GM23338 (cell line): Measurements from ENCODE around the gene RFK. TPM values are rescaled to one million over a fixed set of nuclear protein-coding genes. Genes with fewer than 3 reads are reported as not detected.

ENCODE experiments used
- ATAC-seq: fragments of 200-7000 bp; cut with Tn5 transposase; 3 replicates; pipeline ENCODE4 v1.9.1; 2020
- DNase-seq: peaks from one replicate; pipeline ENCODE4 v3.0.0-alpha.2; 2015; ENCODE audit warnings: low spot score
- H2AFZ ChIP-seq: fragments of 200-600 bp; sonication (generic); 2 replicates; pipeline ENCODE4 v1.8.0; 2016; ENCODE audit warnings: antibody characterized with exemption, mild to moderate bottlenecking, moderate library complexity
- H3F3A ChIP-seq: fragments of 200-600 bp; sonication (generic); replicated peaks from 2 replicates; pipeline ENCODE4 v1.8.0; 2017; ENCODE audit warnings: antibody characterized with exemption, mixed run types, low read depth
- H3K27ac ChIP-seq: fragments of 200-600 bp; sonication (generic); 2 replicates; pipeline ENCODE4 v1.6.1; 2016; ENCODE audit warnings: low read depth
- H3K27me3 ChIP-seq: fragments of 200-600 bp; sonication (generic); 2 replicates; pipeline ENCODE4 v1.8.0; 2016; ENCODE audit warnings: mild to moderate bottlenecking, mixed run types, moderate library complexity; ENCODE audit not compliant: insufficient read depth
- H3K36me3 ChIP-seq: fragments of 200-600 bp; sonication (generic); 2 replicates; pipeline ENCODE4 v1.8.0; 2016; ENCODE audit warnings: mild to moderate bottlenecking; ENCODE audit not compliant: insufficient read depth
- H3K4me1 ChIP-seq: fragments of 200-600 bp; sonication (generic); 2 replicates; pipeline ENCODE4 v1.8.0; 2016; ENCODE audit warnings: mild to moderate bottlenecking, moderate library complexity; ENCODE audit not compliant: insufficient read depth
- H3K4me2 ChIP-seq: fragments of 200-600 bp; sonication (generic); 2 replicates; pipeline ENCODE4 v1.7.1; 2017; ENCODE audit warnings: mixed run types
- H3K4me3 ChIP-seq: fragments of 200-600 bp; sonication (generic); 2 replicates; pipeline ENCODE4 v1.6.1; 2016; ENCODE audit warnings: mixed run types
- H3K79me2 ChIP-seq: fragments of 200-600 bp; sonication (generic); replicated peaks from 2 replicates; pipeline ENCODE4 v1.8.0; 2017; ENCODE audit warnings: mild to moderate bottlenecking; ENCODE audit not compliant: insufficient read depth
- H3K9me2 ChIP-seq: fragments of 200-600 bp; sonication (generic); 2 replicates; pipeline ENCODE4 v1.8.0; 2017; ENCODE audit not compliant: insufficient read depth
- H4K20me1 ChIP-seq: fragments of 200-600 bp; sonication (generic); replicated peaks from 2 replicates; pipeline ENCODE4 v1.8.0; 2017; ENCODE audit warnings: mild to moderate bottlenecking; ENCODE audit not compliant: insufficient read depth
- H3K27ac Mint-ChIP-seq: 2 replicates; pipeline ENCODE4 v1.8.0; 2020; ENCODE audit warnings: inconsistent platforms, mild to moderate bottlenecking, moderate library complexity, mixed read lengths
- H3K27me3 Mint-ChIP-seq: 3 replicates; pipeline ENCODE4 v1.8.0; 2022; ENCODE audit warnings: low read depth, mild to moderate bottlenecking, moderate library complexity, mixed read lengths, inconsistent platforms; ENCODE audit not compliant: insufficient read depth, poor library complexity
- H3K36me3 Mint-ChIP-seq: 3 replicates; pipeline ENCODE4 v1.8.0; 2021; ENCODE audit warnings: low read depth, mild to moderate bottlenecking, inconsistent platforms, moderate library complexity, mixed read lengths
- H3K4me1 Mint-ChIP-seq: 3 replicates; pipeline ENCODE4 v1.8.0; 2020; ENCODE audit warnings: mild to moderate bottlenecking, inconsistent platforms, mixed read lengths
- H3K4me3 Mint-ChIP-seq: 3 replicates; pipeline ENCODE4 v1.8.0; 2021; ENCODE audit warnings: moderate library complexity, mild to moderate bottlenecking, inconsistent platforms, mixed read lengths
- H3K9me3 Mint-ChIP-seq: 3 replicates; pipeline ENCODE4 v1.8.0; 2020; ENCODE audit warnings: moderate library complexity, mild to moderate bottlenecking, inconsistent platforms, mixed read lengths
- ETS1 ChIP-seq: IDR thresholded peaks from 2 replicates; pipeline ENCODE4 v1.6.1; 2016; ENCODE audit warnings: antibody characterized with exemption
- EZH2 ChIP-seq: fragments of 200-600 bp; sonication (generic); IDR thresholded peaks from one replicate; pipeline ENCODE4 v1.8.0; 2017; ENCODE audit warnings: antibody characterized with exemption, mild to moderate bottlenecking, low read depth; ENCODE audit not compliant: unreplicated experiment
- NANOG ChIP-seq: IDR thresholded peaks from 2 replicates; pipeline ENCODE4 v1.6.1; 2016; ENCODE audit warnings: antibody characterized with exemption, borderline replicate concordance
- POLR2AphosphoS5 ChIP-seq: IDR thresholded peaks from 2 replicates; pipeline ENCODE4 v1.6.1; 2016; ENCODE audit warnings: antibody characterized with exemption, low read depth
- STAT1 ChIP-seq: IDR thresholded peaks from one replicate; pipeline ENCODE4 v1.6.1; 2016; ENCODE audit warnings: antibody characterized with exemption; ENCODE audit not compliant: unreplicated experiment
- ZNF114 ChIP-seq: fragments of 250-450 bp; sonication (Bioruptor Pico); IDR thresholded peaks from 2 replicates; pipeline ENCODE4 v1.5.0; 2020; ENCODE audit warnings: mild to moderate bottlenecking, moderate library complexity
- polyA plus RNA-seq: library from polyadenylated mRNA; unstranded; fragments of >200 nt; fragmentation: Nextera tagmentation; extraction: Ambion mirVana; gene quantifications from 2 replicates; pipeline ENCODE4 v1.2.1, GENCODE V29; 2016
- total RNA-seq: library from RNA; depleted of rRNA; stranded (reverse); fragments of >200 nt; shearing (Covaris generic); gene quantifications from 2 replicates; pipeline ENCODE4 v1.2.3, GENCODE V29; 2014
- TF ChIP-seq, protein P1 (sequence below): fragments of 250-450 bp; sonication (Bioruptor Pico); IDR thresholded peaks from 2 replicates; pipeline ENCODE4 v1.5.0; 2020; ENCODE audit warnings: mild to moderate bottlenecking, moderate library complexity
- TF ChIP-seq, protein P2 (sequence below), 2 experiments: fragments of 200-600 bp in 1 of 2; sonication (generic) in 1 of 2; conservative IDR thresholded peaks; 2 replicates each; pipeline versions ENCODE4 v1.5.1 to v1.6.1; 2016 to 2017; ENCODE audit warnings: antibody characterized with exemption in 2 of 2, low read depth in 2 of 2, mild to moderate bottlenecking in 2 of 2, moderate library complexity in 1 of 2

Gene RFK
- total and polyA plus RNA-seq, 2 experiments from 2014 or later, result 15.2 to 15.4 TPM

DNA sequence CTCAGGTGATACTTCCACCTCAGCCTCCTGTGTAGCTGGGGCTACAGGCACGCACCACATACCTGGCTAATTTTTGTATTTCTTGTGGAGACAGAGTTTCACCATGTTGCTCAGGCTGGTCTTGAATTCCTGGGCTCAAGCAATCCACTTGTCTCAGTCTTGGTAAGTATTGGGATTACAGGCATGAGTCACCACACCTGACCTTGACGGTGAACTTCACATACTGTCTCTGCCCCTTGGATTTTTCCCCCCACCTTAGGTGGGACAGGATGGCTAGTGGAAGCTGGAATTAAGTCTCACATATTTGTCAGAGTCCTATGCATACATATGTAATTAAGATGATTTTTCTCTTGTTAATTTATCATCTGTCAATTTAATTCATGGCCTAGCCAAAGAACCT, 20.9 kb upstream of the RFK start (continued):
- TF ChIP-seq, protein P1, sequence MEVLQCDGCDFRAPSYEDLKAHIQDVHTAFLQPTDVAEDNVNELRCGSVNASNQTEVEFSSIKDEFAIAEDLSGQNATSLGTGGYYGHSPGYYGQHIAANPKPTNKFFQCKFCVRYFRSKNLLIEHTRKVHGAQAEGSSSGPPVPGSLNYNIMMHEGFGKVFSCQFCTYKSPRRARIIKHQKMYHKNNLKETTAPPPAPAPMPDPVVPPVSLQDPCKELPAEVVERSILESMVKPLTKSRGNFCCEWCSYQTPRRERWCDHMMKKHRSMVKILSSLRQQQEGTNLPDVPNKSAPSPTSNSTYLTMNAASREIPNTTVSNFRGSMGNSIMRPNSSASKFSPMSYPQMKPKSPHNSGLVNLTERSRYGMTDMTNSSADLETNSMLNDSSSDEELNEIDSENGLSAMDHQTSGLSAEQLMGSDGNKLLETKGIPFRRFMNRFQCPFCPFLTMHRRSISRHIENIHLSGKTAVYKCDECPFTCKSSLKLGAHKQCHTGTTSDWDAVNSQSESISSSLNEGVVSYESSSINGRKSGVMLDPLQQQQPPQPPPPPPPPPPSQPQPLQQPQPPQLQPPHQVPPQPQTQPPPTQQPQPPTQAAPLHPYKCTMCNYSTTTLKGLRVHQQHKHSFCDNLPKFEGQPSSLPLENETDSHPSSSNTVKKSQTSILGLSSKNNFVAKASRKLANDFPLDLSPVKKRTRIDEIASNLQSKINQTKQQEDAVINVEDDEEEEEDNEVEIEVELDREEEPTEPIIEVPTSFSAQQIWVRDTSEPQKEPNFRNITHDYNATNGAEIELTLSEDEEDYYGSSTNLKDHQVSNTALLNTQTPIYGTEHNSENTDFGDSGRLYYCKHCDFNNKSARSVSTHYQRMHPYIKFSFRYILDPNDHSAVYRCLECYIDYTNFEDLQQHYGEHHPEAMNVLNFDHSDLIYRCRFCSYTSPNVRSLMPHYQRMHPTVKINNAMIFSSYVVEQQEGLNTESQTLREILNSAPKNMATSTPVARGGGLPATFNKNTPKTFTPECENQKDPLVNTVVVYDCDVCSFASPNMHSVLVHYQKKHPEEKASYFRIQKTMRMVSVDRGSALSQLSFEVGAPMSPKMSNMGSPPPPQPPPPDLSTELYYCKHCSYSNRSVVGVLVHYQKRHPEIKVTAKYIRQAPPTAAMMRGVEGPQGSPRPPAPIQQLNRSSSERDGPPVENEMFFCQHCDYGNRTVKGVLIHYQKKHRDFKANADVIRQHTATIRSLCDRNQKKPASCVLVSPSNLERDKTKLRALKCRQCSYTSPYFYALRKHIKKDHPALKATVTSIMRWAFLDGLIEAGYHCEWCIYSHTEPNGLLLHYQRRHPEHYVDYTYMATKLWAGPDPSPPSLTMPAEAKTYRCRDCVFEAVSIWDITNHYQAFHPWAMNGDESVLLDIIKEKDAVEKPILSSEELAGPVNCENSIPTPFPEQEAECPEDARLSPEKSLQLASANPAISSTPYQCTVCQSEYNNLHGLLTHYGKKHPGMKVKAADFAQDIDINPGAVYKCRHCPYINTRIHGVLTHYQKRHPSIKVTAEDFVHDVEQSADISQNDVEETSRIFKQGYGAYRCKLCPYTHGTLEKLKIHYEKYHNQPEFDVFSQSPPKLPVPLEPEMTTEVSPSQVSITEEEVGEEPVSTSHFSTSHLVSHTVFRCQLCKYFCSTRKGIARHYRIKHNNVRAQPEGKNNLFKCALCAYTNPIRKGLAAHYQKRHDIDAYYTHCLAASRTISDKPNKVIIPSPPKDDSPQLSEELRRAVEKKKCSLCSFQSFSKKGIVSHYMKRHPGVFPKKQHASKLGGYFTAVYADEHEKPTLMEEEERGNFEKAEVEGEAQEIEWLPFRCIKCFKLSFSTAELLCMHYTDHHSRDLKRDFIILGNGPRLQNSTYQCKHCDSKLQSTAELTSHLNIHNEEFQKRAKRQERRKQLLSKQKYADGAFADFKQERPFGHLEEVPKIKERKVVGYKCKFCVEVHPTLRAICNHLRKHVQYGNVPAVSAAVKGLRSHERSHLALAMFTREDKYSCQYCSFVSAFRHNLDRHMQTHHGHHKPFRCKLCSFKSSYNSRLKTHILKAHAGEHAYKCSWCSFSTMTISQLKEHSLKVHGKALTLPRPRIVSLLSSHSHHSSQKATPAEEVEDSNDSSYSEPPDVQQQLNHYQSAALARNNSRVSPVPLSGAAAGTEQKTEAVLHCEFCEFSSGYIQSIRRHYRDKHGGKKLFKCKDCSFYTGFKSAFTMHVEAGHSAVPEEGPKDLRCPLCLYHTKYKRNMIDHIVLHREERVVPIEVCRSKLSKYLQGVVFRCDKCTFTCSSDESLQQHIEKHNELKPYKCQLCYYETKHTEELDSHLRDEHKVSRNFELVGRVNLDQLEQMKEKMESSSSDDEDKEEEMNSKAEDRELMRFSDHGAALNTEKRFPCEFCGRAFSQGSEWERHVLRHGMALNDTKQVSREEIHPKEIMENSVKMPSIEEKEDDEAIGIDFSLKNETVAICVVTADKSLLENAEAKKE (CRISPR knock-in tag), result no peak
- no peak for TF ChIP-seq EZH2
- TF ChIP-seq ETS1, result no peak
- TF ChIP-seq POLR2AphosphoS5, result no peak
- no peak for TF ChIP-seq NANOG
- no peak for TF ChIP-seq STAT1
- TF ChIP-seq, protein P2, sequence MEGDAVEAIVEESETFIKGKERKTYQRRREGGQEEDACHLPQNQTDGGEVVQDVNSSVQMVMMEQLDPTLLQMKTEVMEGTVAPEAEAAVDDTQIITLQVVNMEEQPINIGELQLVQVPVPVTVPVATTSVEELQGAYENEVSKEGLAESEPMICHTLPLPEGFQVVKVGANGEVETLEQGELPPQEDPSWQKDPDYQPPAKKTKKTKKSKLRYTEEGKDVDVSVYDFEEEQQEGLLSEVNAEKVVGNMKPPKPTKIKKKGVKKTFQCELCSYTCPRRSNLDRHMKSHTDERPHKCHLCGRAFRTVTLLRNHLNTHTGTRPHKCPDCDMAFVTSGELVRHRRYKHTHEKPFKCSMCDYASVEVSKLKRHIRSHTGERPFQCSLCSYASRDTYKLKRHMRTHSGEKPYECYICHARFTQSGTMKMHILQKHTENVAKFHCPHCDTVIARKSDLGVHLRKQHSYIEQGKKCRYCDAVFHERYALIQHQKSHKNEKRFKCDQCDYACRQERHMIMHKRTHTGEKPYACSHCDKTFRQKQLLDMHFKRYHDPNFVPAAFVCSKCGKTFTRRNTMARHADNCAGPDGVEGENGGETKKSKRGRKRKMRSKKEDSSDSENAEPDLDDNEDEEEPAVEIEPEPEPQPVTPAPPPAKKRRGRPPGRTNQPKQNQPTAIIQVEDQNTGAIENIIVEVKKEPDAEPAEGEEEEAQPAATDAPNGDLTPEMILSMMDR (conservative IDR thresholded peaks at IDR 0.05; ENCODE audit: low read depth in 2 of 2), result no peak

- Histone ChIP-seq H3K36me3 (no peaks in the 10 kb centered on the region), H4K20me1 (no peaks in the 10 kb centered on the region), H3K9me2 (no peaks in the 10 kb centered on the region), H3K27ac (no peak overlapping the region), H3K4me3 (no peak overlapping the region), H3F3A (no peaks in the 10 kb centered on the region), H3K4me2 (no peak overlapping the region), H3K4me1 (peaks cover 16% of the 10 kb centered on the region), H3K27me3 (no peaks in the 10 kb centered on the region), H3K79me2 (no peaks in the 10 kb centered on the region), H2AFZ (no peak overlapping the region)
- Mint-ChIP-seq H3K4me1 (peaks cover 28% of the 10 kb centered on the region), H3K36me3 (0 out of 3 replicates have a peak, but pooled peaks cover 7% of the 10 kb centered on the region), H3K4me3 (no peak overlapping the region), H3K27ac (no peak overlapping the region), H3K9me3 (peaks cover 7% of the 10 kb centered on the region; the same call in 1 of the 3 replicates), H3K27me3 (peaks cover 4% of the 10 kb centered on the region)
- DNase-seq (no peak), ATAC-seq (no peak)
- no peak for TF ChIP-seq POLR2AphosphoS5
- TF ChIP-seq ZNF114 (CRISPR knock-in tag), result no peak
- no peak for TF ChIP-seq ETS1
- TF ChIP-seq EZH2, result no peak
- no peak for TF ChIP-seq STAT1
- TF ChIP-seq, protein P2 (conservative IDR thresholded peaks at IDR 0.05; ENCODE audit: low read depth in 2 of 2), result no peak
Measured at GRCh38 chr9:76414661-76415060, 20.4 kb upstream of the RFK start.
